NCI-H187 (cell line): ENCODE data around the gene ZNF761.
"Not testable (repeated sequence)": the region's sequence is repeated elsewhere in the genome, so short reads cannot be mapped to it uniquely, and the experiment has no call there.

ENCODE experiments used
- DNase-seq, 2 experiments: peaks; one replicate each; lab custom pipeline; 2025; lab: John Stamatoyannopoulos, UW

The ZNF761 gene

GRCh38 chr19:53460131-53460721 lies 28.4 kb downstream of the ZNF761 start:
- DNase-seq: not testable (repeated sequence)

DNA sequence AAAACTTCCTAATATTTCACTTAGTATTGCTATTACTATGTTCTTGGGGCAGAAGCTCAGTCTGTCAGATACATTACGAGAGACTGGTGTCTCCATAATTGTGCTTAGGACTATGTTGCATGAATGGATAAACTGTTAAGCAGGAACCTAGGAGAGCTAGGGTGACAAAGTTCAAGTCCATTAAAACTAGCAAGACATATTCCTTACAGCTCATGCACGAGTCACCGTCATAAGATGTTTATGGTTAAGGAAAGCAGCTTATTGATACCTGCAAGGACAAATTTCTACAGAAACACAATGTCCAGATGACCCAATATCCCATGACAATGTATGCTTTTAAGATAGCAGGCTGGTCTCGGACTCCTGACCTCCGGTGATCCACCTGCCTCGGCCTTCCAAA lies 30.1 kb downstream of the ZNF761 start:
- DNase-seq: no peak

DNA sequence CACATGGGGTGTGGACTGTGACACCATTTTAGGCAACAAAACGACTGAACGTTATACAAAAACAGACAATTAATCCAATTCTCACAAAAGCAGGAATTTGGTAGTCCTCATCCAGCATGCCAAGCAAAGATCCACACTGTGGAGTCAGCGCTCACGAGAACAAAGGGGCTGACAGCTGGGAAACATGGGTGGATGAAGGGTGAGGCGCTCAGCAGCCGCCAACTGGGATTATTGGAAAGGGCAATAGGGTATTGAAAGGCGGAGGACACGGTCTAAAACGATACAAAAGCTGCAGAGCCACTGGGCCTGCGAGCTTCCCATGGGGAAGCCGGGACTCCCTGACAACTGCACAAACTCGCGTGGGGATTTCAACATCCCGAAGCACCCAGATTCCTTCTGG lies 31.1 kb downstream of the ZNF761 start:
- DNase-seq: no peak

DNA sequence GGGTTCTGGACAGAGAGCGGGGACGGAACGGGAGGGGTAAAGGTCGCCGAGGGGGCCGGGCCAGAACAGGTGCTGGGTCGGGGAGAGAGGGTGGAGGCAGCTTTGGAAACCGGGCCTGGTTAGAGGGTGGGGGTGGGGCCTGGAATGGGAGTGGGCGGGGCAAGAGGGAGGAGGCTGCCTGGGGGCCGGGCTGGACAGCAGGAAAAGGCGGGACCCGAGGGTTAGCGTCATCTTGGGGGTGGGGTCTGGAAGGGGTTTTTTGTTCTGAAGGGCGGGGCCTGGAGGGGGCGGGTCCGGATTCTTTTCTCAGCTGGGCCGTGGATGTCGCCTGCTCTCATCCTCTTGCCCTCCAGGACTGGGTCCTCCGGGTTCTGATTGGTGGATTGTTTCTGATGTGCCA lies 31.5 kb downstream of the ZNF761 start:
- no peak for DNase-seq

- no peak for DNase-seq
Measured at GRCh38 chr19:53466726-53467484, 35.1 kb downstream of the ZNF761 start.

- DNase-seq: peak; percentile 57 to 81
Measured at GRCh38 chr19:53467485-53468262, 35.9 kb downstream of the ZNF761 start, which contains the start of gene ZNF813. Gene ZNF813, plus strand, starts transcription at chr19:53467733. Its CDS starts 16,090 bp downstream, at chr19:53483823.

DNA sequence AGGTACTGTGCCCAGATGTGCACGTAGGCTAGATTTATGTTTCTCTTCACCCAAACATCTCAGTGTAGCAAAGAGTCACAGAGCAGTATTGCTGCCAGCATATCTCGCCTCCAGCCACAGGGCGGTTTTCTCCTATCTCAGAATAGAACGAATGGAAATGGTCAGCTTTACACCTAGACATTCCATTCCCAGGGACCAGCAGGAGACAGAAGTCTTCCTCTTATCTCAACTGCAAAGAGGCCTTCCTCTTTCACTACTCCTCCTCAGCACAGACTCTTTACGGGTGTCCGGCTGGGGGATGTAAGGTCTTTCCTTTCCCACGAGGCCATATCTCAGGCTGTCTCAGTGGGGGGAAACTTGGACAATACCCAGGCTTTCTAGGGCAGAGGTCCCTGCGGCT lies 36.8 kb downstream of the ZNF761 start:
- DNase-seq: not testable (repeated sequence)

DNA sequence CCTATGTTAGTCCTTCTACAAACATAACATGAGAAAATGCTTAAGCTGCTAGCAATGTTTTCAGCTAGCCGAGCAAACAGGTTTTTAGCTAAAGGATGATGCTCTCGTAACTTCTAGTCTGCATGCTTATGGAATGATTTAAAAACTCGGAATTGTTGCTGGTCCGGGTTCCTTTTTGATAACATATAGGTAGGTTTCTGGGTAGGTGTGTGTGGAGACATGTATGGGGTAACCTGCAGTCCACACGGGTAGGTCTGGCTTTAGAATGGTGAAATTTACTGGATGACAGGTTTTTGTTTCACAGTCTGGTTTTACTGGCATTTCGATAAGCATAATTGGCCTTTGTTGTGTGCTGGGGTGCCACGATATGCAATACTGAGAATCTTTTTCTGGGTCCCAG lies 40.1 kb downstream of the ZNF761 start:
- DNase-seq: no peak

DNA sequence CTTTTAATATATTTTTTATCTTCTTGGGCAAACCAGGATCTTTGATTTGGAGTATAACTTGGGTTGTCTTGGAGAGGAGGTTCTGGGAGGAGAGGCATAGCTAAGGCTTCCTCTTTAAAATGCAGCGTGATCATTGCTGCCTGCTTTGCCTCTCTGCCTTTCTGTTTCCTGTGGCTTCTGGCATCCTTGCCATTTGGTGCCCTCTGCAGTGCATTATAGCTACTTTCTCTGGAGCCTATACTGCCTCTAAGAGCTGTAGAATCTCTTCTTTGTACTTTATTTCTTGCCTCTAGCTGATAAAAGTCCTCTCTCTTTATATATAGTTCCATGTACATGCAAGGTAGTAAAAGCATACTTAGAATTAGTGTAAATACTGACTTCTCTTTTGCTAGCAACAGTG lies 43.0 kb downstream of the ZNF761 start:
- not testable (repeated sequence) for DNase-seq

- DNase-seq: not testable (repeated sequence)
Measured at GRCh38 chr19:53475470-53475869, 43.7 kb downstream of the ZNF761 start.

GRCh38 chr19:53483751-53484150 lies 52.0 kb downstream of the ZNF761 start:
- DNase-seq: not testable (repeated sequence)

DNA sequence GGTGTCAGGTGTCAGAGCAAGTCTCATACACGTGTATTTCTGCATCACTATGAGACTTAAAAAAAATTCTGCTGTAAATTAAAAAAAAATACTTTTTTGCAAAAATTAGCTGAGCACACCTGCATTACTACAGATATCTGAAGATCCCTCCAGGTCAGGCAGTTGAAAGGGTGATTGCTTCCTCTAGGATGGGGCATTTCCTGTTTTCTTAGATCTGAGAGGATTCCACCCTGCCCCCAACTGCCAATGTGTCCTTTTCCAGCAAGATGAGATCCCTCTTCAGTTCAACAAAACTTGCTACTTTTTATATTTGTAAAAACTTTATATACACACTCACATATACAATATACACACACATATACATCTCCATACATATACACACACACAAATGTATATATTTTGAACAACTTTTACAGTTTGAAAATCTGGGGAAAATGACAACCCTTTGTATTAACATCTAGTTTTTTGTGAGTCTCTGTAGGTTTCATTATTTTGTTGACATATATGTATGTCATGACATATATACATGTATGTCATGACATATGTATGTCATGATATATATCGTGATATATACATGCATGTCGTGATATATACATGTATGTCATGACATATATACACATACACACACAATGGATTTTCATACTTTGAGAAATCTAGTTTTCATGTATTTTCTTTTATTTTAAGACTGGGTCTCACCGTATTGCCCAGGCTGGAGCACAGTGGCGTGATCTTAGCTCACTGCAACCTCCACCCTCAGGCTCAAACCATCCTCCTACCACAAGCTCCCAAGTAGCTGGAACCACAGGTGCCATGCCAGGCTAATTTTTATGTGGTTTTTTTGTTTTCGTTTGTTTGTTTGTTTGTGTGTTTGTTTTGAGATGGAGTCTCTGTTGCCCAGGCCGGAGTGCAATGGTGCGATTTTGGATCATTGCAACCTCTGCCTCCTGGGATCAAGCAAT lies 53.5 kb downstream of the ZNF761 start:
- DNase-seq: no peak

DNA sequence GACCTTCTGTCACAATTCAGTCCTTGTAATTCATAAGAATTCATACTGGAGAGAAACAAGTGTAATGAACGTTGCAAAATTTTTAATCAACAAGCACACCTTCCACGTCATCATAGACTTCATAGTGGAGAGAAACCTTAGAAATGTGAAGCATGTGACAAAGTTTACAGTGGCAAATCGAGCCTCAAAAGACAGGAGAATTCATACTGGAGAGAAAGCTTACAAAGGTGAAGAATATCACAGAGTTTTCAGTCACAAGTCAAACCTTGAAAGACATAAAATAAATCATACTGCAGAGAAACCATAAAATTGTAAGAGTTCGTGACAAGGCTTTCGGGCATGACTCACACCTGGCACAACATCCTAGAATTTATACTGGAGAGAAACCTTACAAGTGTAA lies 60.4 kb downstream of the ZNF761 start:
- no peak for DNase-seq

- DNase-seq: not testable (repeated sequence)
Measured at GRCh38 chr19:53497311-53498023, 65.7 kb downstream of the ZNF761 start.

DNA sequence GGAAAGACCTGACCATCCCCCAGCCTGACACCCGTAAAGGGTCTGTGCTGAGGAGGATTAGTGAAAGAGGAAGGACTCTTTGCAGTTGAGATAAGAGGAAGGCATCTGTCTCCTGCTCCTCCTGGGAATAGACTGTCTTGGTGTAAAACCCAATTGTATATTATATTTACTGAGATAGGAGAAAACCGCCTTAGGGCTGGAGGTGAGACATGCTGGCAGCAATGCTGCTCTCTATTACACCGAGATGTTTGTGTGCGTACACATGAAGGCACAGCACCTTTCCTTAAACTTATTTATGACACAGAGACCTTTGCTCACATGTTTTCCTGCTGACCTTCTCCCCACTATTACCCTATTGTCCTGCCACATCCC lies 66.2 kb downstream of the ZNF761 start:
- DNase-seq: not testable (repeated sequence)

DNA sequence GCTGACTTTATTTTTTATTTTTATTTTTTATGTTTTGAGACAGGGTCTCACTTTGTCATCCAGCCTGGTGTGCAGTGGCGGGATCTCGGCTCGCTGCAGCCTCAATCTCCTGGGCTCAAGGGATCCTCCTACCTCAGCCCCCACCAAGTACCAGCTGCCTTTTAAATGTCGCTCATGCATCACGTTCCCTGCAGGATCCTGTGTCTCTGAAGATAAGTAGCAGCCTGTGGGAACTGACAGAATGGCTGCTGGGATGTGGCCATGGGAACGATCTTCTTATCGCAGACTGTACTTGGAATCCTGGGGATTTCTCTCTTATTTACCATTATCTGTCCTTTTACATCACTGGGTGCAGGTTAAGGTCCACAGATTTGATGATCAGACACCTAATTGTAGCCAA lies 71.4 kb downstream of the ZNF761 start:
- peak in 1 of 2 experiments; percentile 38 for DNase-seq

DNA sequence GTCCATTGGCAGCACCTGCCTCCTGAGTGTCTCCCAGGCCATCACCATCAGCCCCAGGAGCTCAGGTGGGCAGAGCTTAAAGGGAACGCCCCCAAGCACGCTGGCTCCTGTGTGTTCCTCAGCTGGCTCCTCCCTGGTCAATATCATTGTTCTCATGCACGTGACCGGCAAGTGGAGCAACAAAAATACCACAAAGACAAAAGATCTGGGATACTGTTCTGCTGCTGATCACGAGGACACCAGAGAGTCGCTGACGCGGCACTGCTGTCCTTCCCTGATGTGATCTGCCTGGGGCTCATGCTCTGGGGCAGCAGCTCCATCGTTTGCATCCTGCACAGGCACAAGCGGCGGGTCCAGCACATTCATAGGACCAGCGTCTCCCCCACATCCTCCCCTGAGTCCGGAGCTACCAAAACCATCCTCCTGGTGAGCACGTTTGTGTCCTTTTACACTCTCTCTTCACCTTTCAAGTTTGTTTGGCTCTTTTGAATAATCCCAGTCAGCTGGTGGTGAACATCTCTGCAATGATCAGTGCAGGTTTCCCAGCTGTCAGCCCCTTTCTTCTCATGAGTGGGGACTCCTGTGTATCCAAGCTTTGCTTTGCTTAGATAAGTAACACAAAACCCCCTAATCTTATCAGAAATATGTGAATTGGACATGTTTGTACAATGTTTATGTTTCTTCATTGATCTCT lies 72.0 kb downstream of the ZNF761 start:
- DNase-seq: not testable (repeated sequence)

DNA sequence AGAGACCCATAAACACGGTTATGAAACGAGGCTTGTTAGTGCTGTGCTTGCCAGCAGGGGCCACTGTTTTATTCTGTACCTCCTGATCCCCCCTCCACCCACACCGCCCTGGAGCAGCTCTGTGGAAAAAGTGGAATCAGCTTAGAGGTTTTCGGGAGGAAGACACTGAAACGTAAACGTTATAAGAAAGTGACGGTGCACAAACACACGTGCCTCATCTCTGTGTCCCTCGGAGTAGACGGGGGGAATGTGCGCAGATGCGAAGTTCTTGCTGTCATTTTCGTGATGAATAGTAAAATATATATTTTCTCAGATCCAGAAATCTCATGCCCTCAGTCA lies 72.5 kb downstream of the ZNF761 start:
- DNase-seq: not testable (repeated sequence)

GRCh38 chr19:53504885-53505284 lies 73.1 kb downstream of the ZNF761 start:
- DNase-seq: no peak

DNA sequence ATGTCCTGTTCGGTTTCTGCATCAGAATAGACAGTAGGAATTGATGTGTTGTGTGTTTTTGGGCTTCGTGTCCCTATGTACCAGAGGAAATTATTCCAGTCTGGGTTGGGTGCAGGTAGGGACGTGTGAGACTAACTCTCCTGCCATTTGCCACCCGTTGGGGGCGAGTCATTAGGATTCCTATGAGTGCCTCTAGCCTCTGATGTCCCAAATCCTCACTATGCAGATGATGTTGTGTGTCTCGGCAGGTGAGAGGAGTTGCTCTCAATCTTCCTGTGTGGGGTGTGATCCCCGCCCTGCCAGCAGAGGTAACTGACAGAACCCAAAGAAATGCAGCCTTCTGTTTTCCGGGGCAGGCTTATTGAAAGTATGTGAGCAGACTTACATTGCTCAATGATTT lies 74.9 kb downstream of the ZNF761 start:
- DNase-seq: no peak
